Spleen (tissue), 11 donors: Measurements from ENCODE around the gene GGT1. TPM values are rescaled to one million over a fixed set of nuclear protein-coding genes. Genes with fewer than 3 reads are reported as not detected.
"Not testable (repeated sequence)": the region's sequence is repeated elsewhere in the genome, so short reads cannot be mapped to it uniquely, and the experiment has no call there.

ENCODE experiments used
- DNase-seq: peaks from one replicate; pipeline ENCODE4 v3.0.0-alpha.2; 2020
- H3K27ac ChIP-seq, 8 donors: fragments of 200-600 bp; sonication (generic) in 7 of 8; 1 replicate in 4 of 8; 2 replicates in 4 of 8; pipeline versions ENCODE4 v1.5.0 to v1.8.0; 2016 to 2021; ENCODE audit warnings: inconsistent platforms in 4 of 8, mild to moderate bottlenecking in 4 of 8, moderate library complexity in 1 of 8
- H3K27me3 ChIP-seq, 7 donors: fragments of 200-600 bp; sonication (generic) in 6 of 7; replicated peaks in 1 of 7; 1 replicate in 4 of 7; 2 replicates in 3 of 7; pipeline versions ENCODE4 v1.5.0 to v1.8.0; 2016 to 2021; ENCODE audit warnings: inconsistent platforms in 3 of 7, mild to moderate bottlenecking in 1 of 7
- H3K36me3 ChIP-seq, 6 donors: fragments of 200-600 bp; sonication (generic) in 5 of 6; 1 replicate in 4 of 6; 2 replicates in 2 of 6; pipeline versions ENCODE4 v1.5.0 to v1.8.0; 2016 to 2021; ENCODE audit warnings: inconsistent platforms in 2 of 6
- H3K4me1 ChIP-seq, 6 donors: fragments of 200-600 bp; sonication (generic) in 5 of 6; 1 replicate in 3 of 6; 2 replicates in 3 of 6; pipeline versions ENCODE4 v1.5.0 to v1.8.0; 2016 to 2021; ENCODE audit warnings: inconsistent platforms in 3 of 6
- H3K4me3 ChIP-seq, 8 donors: fragments of 200-600 bp; sonication (generic) in 7 of 8; 1 replicate in 4 of 8; 2 replicates in 4 of 8; pipeline versions ENCODE4 v1.5.0 to v1.8.0; 2016 to 2021; ENCODE audit warnings: inconsistent platforms in 4 of 8, mild to moderate bottlenecking in 4 of 8, moderate library complexity in 2 of 8
- H3K9me3 ChIP-seq, 8 donors: fragments of 200-600 bp; sonication (generic) in 7 of 8; 1 replicate in 4 of 8; 2 replicates in 4 of 8; pipeline versions ENCODE4 v1.5.0 to v1.8.0; 2016 to 2021; ENCODE audit warnings: inconsistent platforms in 4 of 8
- POLR2A ChIP-seq, 3 donors: fragments of 450-650 bp; IDR thresholded peaks; one replicate each; pipeline ENCODE4 v1.5.1; 2017; ENCODE audit warnings: antibody characterized with exemption in 3 of 3, mild to moderate bottlenecking in 1 of 3
- POLR2AphosphoS5 ChIP-seq, 3 donors: sonication (generic); formaldehyde crosslinking; IDR thresholded peaks; one replicate each; pipeline ENCODE4 v1.5.1; 2017; ENCODE audit warnings: antibody characterized with exemption in 3 of 3
- WGBS, 5 donors: extraction: QIAGEN DNeasy Blood & Tissue Kit in 3 of 5; methylation state at CpG; one replicate each; pipeline versions ENCODE4 v1.1.5 to v1.1.7; 2013 to 2018; 5-methylcytosine and 5-hydroxymethylcytosine counted together
- intact Hi-C: fragments of 100-400 bp; cut with DNase I; formaldehyde crosslinking; loops from one replicate; pipeline ENCODE4 v1.15.0; 2023; ENCODE audit warnings: low total_unique reads
- polyA plus RNA-seq, 3 donors: library from polyadenylated mRNA; stranded (reverse); fragments of 200-250 nt; gene quantifications; one replicate each; pipeline ENCODE4 v1.2.1, GENCODE V29; 2013
- total RNA-seq, 7 donors: library from RNA; depleted of rRNA in 3 of 7; stranded (reverse); fragments of >200 nt in 3 of 7; fragmentation: NEBNext Ultra II Directional in 4 of 7; extraction: Animal tissue kit (Norgen Biotek cat#: 25700) in 4 of 7; gene quantifications; one replicate each; pipeline versions ENCODE4 v1.1.0 to v1.2.1, GENCODE V29; 2016 to 2021
- donor health status: healthy with polysubstance abuse.
- donor health status: DM: no; HTN: no; CAD: no; lungs with moderate emphysema.
- donor health status: DM: no; HTN: no; CAD: no.
- donor health status: Bipolar disorder and iron deficiency.
- donor health status: healthy.
- donor health status: DM: no; HTN: no; CAD: no.
- donor health status: DM: yes; HTN: yes; CAD: no.

GGT1 gene
- total and polyA plus RNA-seq, 10 donors = 10.9 to 27.2 (median 17.1) TPM

DNA sequence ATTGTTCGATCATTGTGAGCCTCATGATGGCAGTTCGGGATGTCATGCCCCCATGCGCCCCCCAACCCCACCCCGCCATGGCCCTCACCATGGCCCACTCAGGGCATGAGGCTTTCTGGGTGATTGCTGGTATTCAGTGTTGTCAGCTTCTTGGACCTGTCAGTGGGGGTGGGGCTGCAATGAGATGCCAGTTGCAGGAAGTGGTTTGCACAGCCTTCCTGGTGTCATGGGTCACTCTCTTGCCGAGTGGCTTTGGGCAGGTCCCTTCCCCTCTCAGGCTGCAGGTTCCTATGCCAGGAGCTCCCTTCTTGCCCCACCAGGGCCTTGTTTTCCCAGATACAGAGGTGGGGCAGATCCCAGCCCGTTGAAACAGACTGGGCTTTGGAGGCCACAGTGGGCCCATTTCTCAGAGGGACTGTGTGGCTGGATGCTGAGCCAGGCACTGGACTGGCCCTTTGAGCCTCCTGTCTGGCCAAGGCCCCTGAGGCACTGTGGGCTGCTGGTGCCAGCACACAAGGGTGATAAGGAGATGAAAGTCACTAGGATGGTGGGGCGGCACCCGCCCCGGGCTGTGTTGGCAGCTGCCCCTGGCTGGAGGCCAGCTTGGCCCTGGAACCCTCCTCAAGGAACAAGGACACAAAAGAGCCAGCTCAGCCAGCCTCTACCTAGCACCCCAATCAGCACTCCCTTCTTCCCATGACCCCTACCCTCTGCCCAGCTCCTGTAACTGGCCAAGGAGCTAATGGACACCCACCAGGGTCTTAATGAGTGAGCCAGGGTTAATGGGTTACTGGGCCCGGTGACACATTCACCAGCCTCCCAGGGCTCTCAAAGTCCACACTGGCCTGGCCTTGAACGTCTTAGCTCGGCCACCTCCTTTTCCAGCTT is 1.5 kb upstream of the GGT1 start:
- peaks cover 5 to 40% (median 25%) of the 10 kb centered on the region in 6 donors for H3K4me1 ChIP-seq
- H3K9me3 ChIP-seq = no peaks in the 10 kb centered on the region
- WGBS, 5 donors = 65 to 73% (median 68%) methylated on average over 9 to 12 of the region's 12 CpGs
- H3K27me3 ChIP-seq = no peaks in the 10 kb centered on the region
- TF ChIP-seq POLR2AphosphoS5 (IDR thresholded peaks at IDR 0.05) = peak in 1 of 3 donors; percentile 46
- TF ChIP-seq POLR2A (IDR thresholded peaks at IDR 0.05) = no peak
- H3K27ac ChIP-seq = peak overlapping the region in 6 of 8 donors; percentile 32 to 77 (median 58)
- peak overlapping the region in 1 of 8 donors; percentile 22 for H3K4me3 ChIP-seq
- intact Hi-C loops = no loop called here
- H3K36me3 ChIP-seq = no peaks in the 10 kb centered on the region
- DNase-seq = no peak

- intact Hi-C loops, H3K36me3 ChIP-seq, H3K9me3 ChIP-seq, H3K27me3 ChIP-seq, H3K4me3 ChIP-seq: not testable (repeated sequence)
- peak; percentile 23 for DNase-seq
- Histone ChIP-seq H3K27ac (peak overlapping the region in 3 of 8 donors; percentile 32 to 77 (median 74)), H3K4me1 (peaks cover 5 to 41% (median 25%) of the 10 kb centered on the region in 6 donors)
- 82 to 92% (median 84%) methylated on average over 10 to 11 of the region's 11 CpGs for WGBS, 5 donors
Observed at GRCh38 chr22:24602105-24602749, 766 bp upstream of the GGT1 start.

GRCh38 chr22:24603770-24604629 is 1.0 kb downstream of the GGT1 start:
- H3K36me3 ChIP-seq, intact Hi-C loops, H3K9me3 ChIP-seq, H3K27me3 ChIP-seq: not testable (repeated sequence)
- peak overlapping the region in 3 of 8 donors; percentile 42 to 77 (median 74) for H3K27ac ChIP-seq
- H3K4me1 ChIP-seq = peaks cover 5 to 55% (median 30%) of the 10 kb centered on the region in 6 donors
- 14 to 18% (median 15%) methylated on average over 13 to 18 of the region's 18 CpGs for WGBS, 5 donors
- peak; percentile 68 for DNase-seq
- H3K4me3 ChIP-seq = peak overlapping the region in 1 of 8 donors; percentile 39

DNA sequence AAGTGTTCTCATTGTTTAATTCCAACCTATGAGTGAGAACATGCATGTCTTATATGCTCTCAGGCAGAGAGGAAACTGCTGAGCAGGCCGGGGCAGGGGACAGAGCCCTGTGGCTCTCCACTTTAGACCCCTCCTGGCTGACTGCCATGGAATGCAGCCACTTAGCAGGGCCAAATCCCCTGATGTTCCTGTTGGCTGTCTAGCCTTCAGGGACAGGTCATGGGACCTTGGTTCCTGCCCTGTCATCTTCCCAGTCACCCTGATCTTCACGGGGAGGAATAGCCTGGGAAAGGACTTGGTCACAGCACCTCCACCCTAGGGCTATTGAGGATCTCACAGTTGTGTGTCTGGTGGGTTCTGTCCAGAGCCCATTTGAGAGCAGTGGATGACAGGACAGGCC is 3.3 kb downstream of the GGT1 start:
- H3K36me3 ChIP-seq, H3K4me3 ChIP-seq, intact Hi-C loops, H3K27me3 ChIP-seq, H3K9me3 ChIP-seq: not testable (repeated sequence)
- Histone ChIP-seq H3K27ac (peak overlapping the region in 1 of 8 donors; percentile 21), H3K4me1 (peaks cover 2 to 47% (median 26%) of the 10 kb centered on the region in 6 donors)
- 56 to 84% (median 69%) methylated on average over 1 to 2 of the region's 2 CpGs for WGBS, 5 donors
- DNase-seq = peak; percentile 38

DNA sequence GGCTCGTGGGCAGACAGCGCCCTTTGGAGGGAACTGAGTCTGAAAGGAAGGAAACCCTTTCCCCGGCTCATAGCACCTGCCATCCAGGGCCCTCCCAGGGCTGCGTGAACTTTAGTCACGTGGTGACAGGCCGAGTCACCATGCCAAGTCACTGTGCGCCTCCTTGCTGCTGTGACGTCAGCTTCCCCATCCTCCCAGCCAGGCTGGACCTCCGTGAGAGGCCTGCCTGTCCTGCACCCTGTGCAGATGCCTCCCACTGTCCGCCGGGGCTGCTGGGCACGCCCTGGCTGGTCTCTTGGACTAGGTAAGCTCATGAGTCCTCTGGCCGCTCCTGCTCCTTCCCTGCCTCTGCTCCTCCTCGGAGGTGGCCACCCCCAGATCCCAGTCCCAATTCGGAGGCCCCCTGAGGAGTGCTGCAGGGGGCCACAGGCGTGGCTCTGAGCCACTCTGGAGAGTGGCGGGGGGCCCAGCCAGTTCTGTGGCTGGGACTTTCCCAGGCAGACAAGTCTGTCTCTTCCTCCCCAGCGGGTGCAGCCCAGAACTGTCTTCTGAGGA is 4.5 kb downstream of the GGT1 start:
- H3K27me3 ChIP-seq, H3K9me3 ChIP-seq, intact Hi-C loops, H3K36me3 ChIP-seq: not testable (repeated sequence)
- TF ChIP-seq POLR2AphosphoS5 (IDR thresholded peaks at IDR 0.05) = peak; percentile 49 to 78 (median 57)
- peaks cover 0 to 35% (median 18%) of the 10 kb centered on the region in 6 donors for H3K4me1 ChIP-seq
- peak overlapping the region in 6 of 8 donors; percentile 6 to 60 (median 24) for H3K4me3 ChIP-seq
- peak; percentile 92 for DNase-seq
- WGBS, 5 donors = 32 to 49% (median 38%) methylated on average over 9 to 18 of the region's 18 CpGs
- H3K27ac ChIP-seq = peak overlapping the region in 6 of 8 donors; percentile 54 to 85 (median 66)

DNA sequence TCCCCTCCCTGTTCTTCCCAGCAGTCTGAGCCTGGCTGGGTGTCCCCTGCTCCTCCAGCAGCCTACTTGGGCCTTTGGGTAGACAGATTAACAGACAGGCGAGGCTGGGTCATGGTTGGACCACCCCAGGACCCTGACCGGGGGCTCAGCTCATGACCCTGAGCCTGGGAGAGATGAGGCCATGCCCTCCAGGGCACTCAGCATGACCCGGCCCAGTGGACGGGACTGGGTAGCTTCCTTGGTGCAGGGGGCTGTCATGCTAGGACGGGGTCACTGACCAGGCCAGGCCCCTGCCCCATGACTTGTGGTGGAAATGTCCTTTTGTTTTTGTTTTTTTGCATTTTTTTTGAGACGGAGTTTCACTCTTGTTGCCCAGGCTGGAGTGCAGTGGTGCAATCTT is 5.3 kb downstream of the GGT1 start:
- H3K27ac ChIP-seq = peak overlapping the region in 4 of 8 donors; percentile 63 to 85 (median 74)
- intact Hi-C loops = not testable (repeated sequence)

GRCh38 chr22:24609888-24610287 is 6.9 kb downstream of the GGT1 start:
- DNase-seq, intact Hi-C loops: not testable (repeated sequence)
- WGBS, 5 donors = 89 to 100% (median 100%) methylated on average over 2 to 3 of the region's 3 CpGs; no CpG with 5 or more reads in 2 of the 5 donors

More for the DNA sequence above, 5.3 kb downstream of the GGT1 start:
- not testable (repeated sequence) for H3K27me3 ChIP-seq, H3K36me3 ChIP-seq, H3K9me3 ChIP-seq
- DNase-seq = peak; percentile 47
- peak overlapping the region in 2 of 8 donors; percentile 26 to 60 for H3K4me3 ChIP-seq
- WGBS, 5 donors = 80 to 91% (median 84%) methylated on average over 4 to 6 of the region's 6 CpGs
- H3K4me1 ChIP-seq = peaks cover 0 to 27% (median 15%) of the 10 kb centered on the region in 6 donors

DNA sequence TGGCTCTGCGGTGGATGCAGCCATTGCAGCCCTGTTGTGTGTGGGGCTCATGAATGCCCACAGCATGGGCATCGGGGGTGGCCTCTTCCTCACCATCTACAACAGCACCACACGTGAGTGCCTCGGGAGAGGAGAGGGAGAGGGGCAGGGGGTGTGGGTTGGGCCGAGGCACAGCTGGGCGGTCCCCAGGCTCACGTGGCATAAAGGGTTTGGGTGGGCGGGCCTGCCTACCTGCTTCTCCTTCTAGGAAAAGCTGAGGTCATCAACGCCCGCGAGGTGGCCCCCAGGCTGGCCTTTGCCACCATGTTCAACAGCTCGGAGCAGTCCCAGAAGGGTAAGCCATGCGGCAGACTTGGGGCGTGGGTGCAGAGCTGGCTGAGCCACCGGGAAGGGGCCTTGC is 11.8 kb downstream of the GGT1 start:
- intact Hi-C loops, H3K27me3 ChIP-seq, H3K9me3 ChIP-seq, H3K4me1 ChIP-seq, H3K27ac ChIP-seq, H3K4me3 ChIP-seq: not testable (repeated sequence)
- WGBS, 5 donors = 75 to 86% (median 84%) methylated on average over 10 to 15 of the region's 15 CpGs
- DNase-seq = peak; percentile 49
- H3K36me3 ChIP-seq = peaks cover 0 to 12% (median 0%) of the 10 kb centered on the region in 6 donors

More at GRCh38 chr22:24609888-24610287, 6.9 kb downstream of the GGT1 start:
- H3K27ac ChIP-seq, H3K36me3 ChIP-seq, H3K4me3 ChIP-seq, H3K9me3 ChIP-seq, H3K27me3 ChIP-seq: not testable (repeated sequence)
- peaks cover 0 to 15% (median 5%) of the 10 kb centered on the region in 6 donors for H3K4me1 ChIP-seq

- not testable (repeated sequence) for H3K9me3 ChIP-seq
- 78 to 92% (median 83%) methylated on average over 3 to 4 of the region's 5 CpGs for WGBS, 5 donors
Observed at GRCh38 chr22:24621244-24621643, 18.3 kb downstream of the GGT1 start.

More at GRCh38 chr22:24621244-24621643, 18.3 kb downstream of the GGT1 start:
- H3K36me3 ChIP-seq = peaks cover 0 to 30% (median 0%) of the 10 kb centered on the region in 6 donors
- H3K27ac ChIP-seq, H3K4me3 ChIP-seq, DNase-seq, intact Hi-C loops, H3K4me1 ChIP-seq, H3K27me3 ChIP-seq: not testable (repeated sequence)
